NCI-H526 (cell line): ENCODE results near the gene PDCD1LG2.
"Not testable (repeated sequence)": the region's sequence is repeated elsewhere in the genome, so short reads cannot be mapped to it uniquely, and the experiment has no call there.

ENCODE experiments used
- DNase-seq, 2 experiments: peaks; one replicate each; lab custom pipeline; 2025; lab: John Stamatoyannopoulos, UW

The PDCD1LG2 gene

GRCh38 chr9:5566054-5566618, 55.8 kb downstream of the PDCD1LG2 start:
- DNase-seq = no peak

DNA sequence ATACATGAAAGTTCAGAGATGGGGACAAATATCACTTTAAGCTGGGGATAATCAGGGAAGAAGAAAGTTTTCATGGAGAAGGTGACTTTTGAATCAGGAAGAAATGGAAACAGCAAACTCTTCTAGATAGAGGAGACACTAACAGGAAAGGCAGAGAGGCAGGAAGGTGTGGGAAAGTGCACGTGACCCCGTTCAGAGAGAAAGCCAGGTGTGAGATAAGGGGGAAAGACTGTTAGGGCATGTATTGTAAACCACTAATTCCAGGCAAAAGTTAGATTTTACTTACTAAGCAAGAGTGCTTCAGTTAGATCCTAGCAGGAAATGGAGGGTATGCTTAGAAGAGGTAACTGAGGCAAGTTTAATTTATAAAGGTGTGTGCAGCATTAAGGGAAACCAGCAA, 58.5 kb downstream of the PDCD1LG2 start:
- no peak for DNase-seq

DNA sequence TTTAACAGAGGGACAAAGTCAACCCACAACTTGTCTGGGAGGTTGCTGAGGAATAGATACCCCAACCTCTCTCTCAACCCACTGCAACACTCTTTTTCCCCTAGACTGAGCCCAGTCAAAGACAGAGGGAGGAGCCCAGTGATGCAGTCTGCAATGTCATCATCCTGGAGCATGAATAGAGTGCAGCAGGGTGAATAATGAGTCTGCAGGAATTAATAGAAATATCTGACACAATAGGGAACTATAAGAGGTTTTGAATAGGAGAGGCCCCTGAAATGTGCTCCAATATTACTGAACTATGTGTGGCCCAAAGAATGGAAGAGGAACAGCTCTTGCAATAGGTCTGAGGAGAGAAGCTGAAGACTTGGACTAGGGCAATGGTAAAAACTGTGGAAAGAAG, 59.1 kb downstream of the PDCD1LG2 start:
- DNase-seq = no peak

- no peak for DNase-seq
Measured at GRCh38 chr9:5569891-5570290, 59.6 kb downstream of the PDCD1LG2 start.

- DNase-seq = no peak
Measured at GRCh38 chr9:5571629-5572232, 61.4 kb downstream of the PDCD1LG2 start.

- DNase-seq = no peak
Measured at GRCh38 chr9:5574097-5574496, 63.8 kb downstream of the PDCD1LG2 start.

GRCh38 chr9:5575000-5575399, 64.7 kb downstream of the PDCD1LG2 start:
- no peak for DNase-seq

- no peak for DNase-seq
Measured at GRCh38 chr9:5577225-5577624, 66.9 kb downstream of the PDCD1LG2 start.

GRCh38 chr9:5578018-5578697, 67.8 kb downstream of the PDCD1LG2 start:
- DNase-seq = no peak

DNA sequence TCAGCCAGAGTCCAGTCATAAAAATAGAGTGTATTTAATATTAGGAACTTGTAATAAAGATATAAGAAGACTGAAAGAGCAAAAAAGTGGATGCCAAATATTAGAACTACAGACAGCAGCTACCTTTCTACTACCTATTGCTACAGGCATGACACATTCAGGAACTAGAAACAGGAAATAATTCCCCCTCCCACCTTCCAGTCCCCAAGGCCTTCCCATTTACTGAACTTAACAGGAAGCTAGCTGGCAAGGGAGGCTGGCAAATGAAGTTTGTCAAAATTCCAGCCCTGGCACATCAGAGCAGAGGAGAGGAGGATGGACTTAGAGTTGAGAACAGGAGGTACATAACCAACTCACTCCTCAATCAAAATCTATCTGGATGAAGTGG, 68.4 kb downstream of the PDCD1LG2 start:
- no peak for DNase-seq

- no peak for DNase-seq
Measured at GRCh38 chr9:5579881-5580280, 69.5 kb downstream of the PDCD1LG2 start.

- DNase-seq = no peak
Measured at GRCh38 chr9:5580650-5581049, 70.3 kb downstream of the PDCD1LG2 start.

DNA sequence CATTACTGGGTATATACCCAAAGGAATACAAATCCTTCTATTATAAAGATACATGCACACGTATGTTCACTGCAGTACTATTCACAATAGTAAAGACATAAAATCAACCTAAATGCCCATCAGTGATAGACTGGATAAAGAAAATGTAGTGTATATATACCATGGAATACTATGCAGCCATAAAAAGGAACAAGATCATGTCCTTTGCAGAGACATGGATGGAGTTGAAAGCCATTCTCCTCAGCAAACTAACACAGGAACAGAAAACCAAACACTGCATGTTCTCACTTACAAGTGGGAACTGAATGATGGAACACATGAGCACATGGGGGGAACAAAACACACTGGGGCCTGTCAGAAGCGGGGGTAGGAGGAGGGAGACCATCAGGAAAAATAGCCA, 71.4 kb downstream of the PDCD1LG2 start:
- DNase-seq = not testable (repeated sequence)

DNA sequence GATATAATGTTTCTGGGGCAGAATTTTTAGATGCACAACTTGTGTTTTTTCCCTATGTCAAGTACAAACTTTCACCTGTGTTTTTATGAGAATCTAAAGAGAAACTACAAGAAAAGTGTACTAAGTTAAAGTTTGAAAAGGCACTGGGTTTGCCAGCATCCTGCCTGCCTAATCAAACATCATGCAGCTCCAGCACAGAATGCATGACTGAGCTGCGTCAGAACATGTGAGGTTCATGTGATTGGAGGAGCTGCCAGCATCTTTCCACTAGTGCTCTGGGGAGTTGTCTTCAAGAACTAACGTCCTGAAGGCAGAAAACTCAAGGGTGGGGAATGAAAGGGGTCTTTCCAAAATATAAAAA, 72.5 kb downstream of the PDCD1LG2 start:
- DNase-seq = no peak

GRCh38 chr9:5586391-5586802, 76.1 kb downstream of the PDCD1LG2 start:
- DNase-seq = no peak

DNA sequence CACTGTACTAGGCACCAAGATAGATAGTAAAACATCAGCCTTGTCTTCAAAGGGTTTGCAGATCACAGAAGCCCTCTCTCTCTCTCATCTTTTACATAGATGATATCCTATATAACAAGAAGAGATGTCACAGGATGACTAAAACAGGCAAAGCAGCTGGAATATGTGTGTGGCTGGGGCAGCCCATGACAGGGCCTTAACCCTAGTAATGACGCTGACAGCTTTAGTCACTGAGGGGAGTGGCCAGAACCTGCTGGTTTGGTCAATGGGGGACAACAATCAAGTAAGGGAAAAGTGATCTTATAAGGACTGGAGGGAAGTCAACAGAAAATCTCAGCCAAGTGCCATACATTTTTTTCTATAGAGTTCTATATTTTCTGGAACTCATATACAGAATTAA, 76.7 kb downstream of the PDCD1LG2 start:
- no peak for DNase-seq

- no peak for DNase-seq
Measured at GRCh38 chr9:5592231-5592630, 81.9 kb downstream of the PDCD1LG2 start.

DNA sequence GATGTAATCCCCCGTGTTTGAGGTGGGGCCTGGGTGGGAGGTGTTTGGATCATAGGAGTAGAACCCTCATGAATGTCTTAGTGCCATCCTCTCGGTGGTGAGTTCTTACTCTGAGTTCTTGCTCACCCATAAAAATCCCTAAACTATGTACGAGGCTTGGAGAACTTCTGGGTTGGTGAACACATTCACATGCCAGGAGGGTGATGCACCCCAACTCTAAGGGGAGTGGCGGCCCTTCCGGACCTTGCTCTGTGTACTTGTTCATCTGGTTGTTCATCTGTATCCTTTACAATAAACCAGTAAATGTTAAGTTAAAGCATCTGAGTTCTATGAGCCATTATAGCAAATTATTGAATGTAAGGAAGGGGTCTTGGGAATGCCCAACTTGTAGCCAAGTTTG, 82.6 kb downstream of the PDCD1LG2 start:
- DNase-seq = no peak

DNA sequence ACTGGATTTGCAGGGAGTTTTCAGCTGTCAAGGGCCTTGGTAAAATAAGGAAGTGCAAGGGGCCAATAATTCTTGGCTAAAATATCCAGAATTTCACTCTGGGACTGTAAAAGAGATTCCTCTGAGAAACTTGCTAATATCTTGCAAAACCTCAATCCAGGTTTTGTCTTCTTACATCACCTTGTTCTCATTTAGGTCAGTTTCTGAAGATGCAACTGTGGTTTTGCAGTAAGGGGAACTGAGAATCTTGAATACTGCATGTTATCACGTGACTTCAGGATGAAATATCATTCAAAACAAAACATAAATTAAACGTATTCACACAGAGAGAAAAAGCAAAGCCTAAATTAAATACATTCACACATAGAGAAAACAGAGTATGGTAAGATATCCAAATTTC, 83.6 kb downstream of the PDCD1LG2 start:
- DNase-seq = no peak

- DNase-seq = no peak
Measured at GRCh38 chr9:5596173-5596572, 85.8 kb downstream of the PDCD1LG2 start.

GRCh38 chr9:5608298-5609225, 98.2 kb downstream of the PDCD1LG2 start:
- no peak for DNase-seq

GRCh38 chr9:5609226-5609596, 98.9 kb downstream of the PDCD1LG2 start:
- DNase-seq = no peak

DNA sequence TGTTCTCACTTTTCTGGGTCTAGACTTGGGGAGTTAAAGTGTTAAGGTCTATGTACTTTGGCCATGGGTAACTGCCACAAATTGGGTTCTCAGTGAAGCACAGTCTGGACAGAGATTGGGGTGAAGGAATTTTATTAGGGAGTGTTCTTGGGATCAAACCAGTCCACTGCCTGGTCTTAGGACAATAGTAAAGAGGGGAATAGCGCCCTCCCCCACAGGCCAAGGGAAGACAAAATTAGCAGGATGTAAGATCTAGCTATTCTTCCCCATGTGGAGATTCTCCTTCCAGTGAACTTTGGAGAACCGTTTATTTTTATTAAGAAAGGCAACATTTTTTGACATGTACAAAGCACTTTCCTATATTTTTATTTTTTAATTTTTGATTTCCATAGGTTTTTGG, 100.2 kb downstream of the PDCD1LG2 start:
- no peak for DNase-seq
